Spleen (tissue), 11 donors: ENCODE data around the gene SORL1. TPM values are rescaled to one million over a fixed set of nuclear protein-coding genes. Genes with fewer than 3 reads are reported as not detected.

Experiments used
- DNase-seq: peaks from one replicate; pipeline ENCODE4 v3.0.0-alpha.2; 2020
- H3K27ac ChIP-seq, 8 donors: fragments of 200-600 bp; sonication (generic) in 7 of 8; 1 replicate in 4 of 8; 2 replicates in 4 of 8; pipeline versions ENCODE4 v1.5.0 to v1.8.0; 2016 to 2021; ENCODE audit warnings: inconsistent platforms in 4 of 8, mild to moderate bottlenecking in 4 of 8, moderate library complexity in 1 of 8
- H3K27me3 ChIP-seq, 7 donors: fragments of 200-600 bp; sonication (generic) in 6 of 7; replicated peaks in 1 of 7; 1 replicate in 4 of 7; 2 replicates in 3 of 7; pipeline versions ENCODE4 v1.5.0 to v1.8.0; 2016 to 2021; ENCODE audit warnings: inconsistent platforms in 3 of 7, mild to moderate bottlenecking in 1 of 7
- H3K36me3 ChIP-seq, 6 donors: fragments of 200-600 bp; sonication (generic) in 5 of 6; 1 replicate in 4 of 6; 2 replicates in 2 of 6; pipeline versions ENCODE4 v1.5.0 to v1.8.0; 2016 to 2021; ENCODE audit warnings: inconsistent platforms in 2 of 6
- H3K4me1 ChIP-seq, 6 donors: fragments of 200-600 bp; sonication (generic) in 5 of 6; 1 replicate in 3 of 6; 2 replicates in 3 of 6; pipeline versions ENCODE4 v1.5.0 to v1.8.0; 2016 to 2021; ENCODE audit warnings: inconsistent platforms in 3 of 6
- H3K4me3 ChIP-seq, 8 donors: fragments of 200-600 bp; sonication (generic) in 7 of 8; 1 replicate in 4 of 8; 2 replicates in 4 of 8; pipeline versions ENCODE4 v1.5.0 to v1.8.0; 2016 to 2021; ENCODE audit warnings: inconsistent platforms in 4 of 8, mild to moderate bottlenecking in 4 of 8, moderate library complexity in 2 of 8
- H3K9me3 ChIP-seq, 8 donors: fragments of 200-600 bp; sonication (generic) in 7 of 8; 1 replicate in 4 of 8; 2 replicates in 4 of 8; pipeline versions ENCODE4 v1.5.0 to v1.8.0; 2016 to 2021; ENCODE audit warnings: inconsistent platforms in 4 of 8
- CTCF ChIP-seq, 11 experiments: fragments of 200-600 bp in 7 of 11; fragments of 450-650 bp in 4 of 11; sonication (generic) in 4 of 11; IDR thresholded peaks in 8 of 11; conservative IDR thresholded peaks in 3 of 11; 1 replicate in 7 of 11; 2 replicates in 4 of 11; pipeline versions ENCODE4 v1.4.0 to v1.8.0; 2016 to 2021; ENCODE audit warnings: antibody characterized with exemption in 11 of 11, inconsistent platforms in 4 of 11, mild to moderate bottlenecking in 1 of 11
- POLR2A ChIP-seq, 3 donors: fragments of 450-650 bp; IDR thresholded peaks; one replicate each; pipeline ENCODE4 v1.5.1; 2017; ENCODE audit warnings: antibody characterized with exemption in 3 of 3, mild to moderate bottlenecking in 1 of 3
- POLR2AphosphoS5 ChIP-seq, 3 donors: sonication (generic); formaldehyde crosslinking; IDR thresholded peaks; one replicate each; pipeline ENCODE4 v1.5.1; 2017; ENCODE audit warnings: antibody characterized with exemption in 3 of 3
- WGBS, 5 donors: extraction: QIAGEN DNeasy Blood & Tissue Kit in 3 of 5; methylation state at CpG; one replicate each; pipeline versions ENCODE4 v1.1.5 to v1.1.7; 2013 to 2018; 5-methylcytosine and 5-hydroxymethylcytosine counted together
- intact Hi-C: fragments of 100-400 bp; cut with DNase I; formaldehyde crosslinking; loops from one replicate; pipeline ENCODE4 v1.15.0; 2023; ENCODE audit warnings: low total_unique reads
- polyA plus RNA-seq, 3 donors: library from polyadenylated mRNA; stranded (reverse); fragments of 200-250 nt; gene quantifications; one replicate each; pipeline ENCODE4 v1.2.1, GENCODE V29; 2013
- total RNA-seq, 7 donors: library from RNA; depleted of rRNA in 3 of 7; stranded (reverse); fragments of >200 nt in 3 of 7; fragmentation: NEBNext Ultra II Directional in 4 of 7; extraction: Animal tissue kit (Norgen Biotek cat#: 25700) in 4 of 7; gene quantifications; one replicate each; pipeline versions ENCODE4 v1.1.0 to v1.2.1, GENCODE V29; 2016 to 2021
- donor health status: healthy with polysubstance abuse.
- donor health status: DM: no; HTN: no; CAD: no; lungs with moderate emphysema.
- donor health status: DM: no; HTN: no; CAD: no.
- donor health status: Bipolar disorder and iron deficiency.
- donor health status: healthy.
- donor health status: DM: no; HTN: no; CAD: no.
- donor health status: DM: yes; HTN: yes; CAD: no.

SORL1 gene
- total and polyA plus RNA-seq, 10 donors = 3.8 to 328 (median 148) TPM

- Histone ChIP-seq H3K4me1 (peaks cover 0 to 13% (median 0%) of the 10 kb centered on the region in 6 donors), H3K36me3 (peaks cover 0 to 99% (median 34%) of the 10 kb centered on the region in 6 donors), H3K27me3 (no peaks in the 10 kb centered on the region), H3K27ac (no peak overlapping the region), H3K4me3 (no peak overlapping the region), H3K9me3 (no peaks in the 10 kb centered on the region)
- WGBS, 5 donors = 72 to 83% (median 82%) methylated on average over 5 of the region's 5 CpGs
- intact Hi-C loops = no loop called here
- no peak for DNase-seq
- no peak for TF ChIP-seq POLR2A (IDR thresholded peaks at IDR 0.05)
Observed at GRCh38 chr11:121561240-121561639, 109.1 kb downstream of the SORL1 start.

- no peak for DNase-seq
- Histone ChIP-seq H3K27ac (no peak overlapping the region), H3K27me3 (no peaks in the 10 kb centered on the region), H3K36me3 (peaks cover 0 to 99% (median 33%) of the 10 kb centered on the region in 6 donors), H3K9me3 (no peaks in the 10 kb centered on the region), H3K4me3 (no peak overlapping the region), H3K4me1 (peaks cover 0 to 17% (median 0%) of the 10 kb centered on the region in 6 donors)
- WGBS, 5 donors = 78 to 91% (median 89%) methylated on average over 5 of the region's 5 CpGs
- intact Hi-C loops = no loop called here
- TF ChIP-seq CTCF (IDR thresholded peaks at IDR 0.05 in 8 of 11, conservative IDR thresholded peaks at IDR 0.05 in 3 of 11) (no peak), POLR2AphosphoS5 (IDR thresholded peaks at IDR 0.05) (no peak), POLR2A (IDR thresholded peaks at IDR 0.05) (no peak)
Observed at GRCh38 chr11:121561716-121562115, 109.6 kb downstream of the SORL1 start.

- DNase-seq = no peak
- TF ChIP-seq POLR2A (IDR thresholded peaks at IDR 0.05) (no peak), POLR2AphosphoS5 (IDR thresholded peaks at IDR 0.05) (no peak), CTCF (IDR thresholded peaks at IDR 0.05 in 8 of 11, conservative IDR thresholded peaks at IDR 0.05 in 3 of 11) (no peak)
- H3K4me1 ChIP-seq = peaks cover 0 to 21% (median 0%) of the 10 kb centered on the region in 6 donors
- no peak overlapping the region for H3K4me3 ChIP-seq
- WGBS, 5 donors = 77 to 85% (median 81%) methylated on average over 4 of the region's 4 CpGs
- H3K9me3 ChIP-seq = no peaks in the 10 kb centered on the region
- intact Hi-C loops = no loop called here
- peaks cover 0 to 99% (median 39%) of the 10 kb centered on the region in 6 donors for H3K36me3 ChIP-seq
- no peak overlapping the region for H3K27ac ChIP-seq
- H3K27me3 ChIP-seq = no peaks in the 10 kb centered on the region
Observed at GRCh38 chr11:121563003-121563402, 110.9 kb downstream of the SORL1 start.

- Histone ChIP-seq H3K27ac (no peak overlapping the region), H3K9me3 (no peaks in the 10 kb centered on the region), H3K4me3 (no peak overlapping the region), H3K4me1 (peaks cover 0 to 21% (median 0%) of the 10 kb centered on the region in 6 donors), H3K36me3 (peaks cover 0 to 99% (median 35%) of the 10 kb centered on the region in 6 donors), H3K27me3 (no peaks in the 10 kb centered on the region)
- DNase-seq = no peak
- TF ChIP-seq POLR2AphosphoS5 (IDR thresholded peaks at IDR 0.05) (no peak), POLR2A (IDR thresholded peaks at IDR 0.05) (no peak), CTCF (IDR thresholded peaks at IDR 0.05 in 8 of 11, conservative IDR thresholded peaks at IDR 0.05 in 3 of 11) (no peak)
- intact Hi-C loops = no loop called here
- WGBS, 5 donors = 84 to 92% (median 88%) methylated on average over 8 of the region's 8 CpGs
Observed at GRCh38 chr11:121563900-121564822, 112.0 kb downstream of the SORL1 start.
